ENCODE measurements around the gene ST6GAL1.

The ST6GAL1 gene

GRCh38 chr3:187039100-187039722, 108.9 kb downstream of the ST6GAL1 start:
- Histone ChIP-seq H3K4me3 (ENCODE audit: severe bottlenecking) (no peak overlapping the region), H3K27ac (ENCODE audit: poor library complexity, severe bottlenecking) (no peak overlapping the region), H3K4me1 (ENCODE audit: insufficient read depth, poor library complexity, severe bottlenecking) (no peaks in the 10 kb centered on the region), H3K9me3 (ENCODE audit: severe bottlenecking) (no peaks in the 10 kb centered on the region), H3K36me3 (ENCODE audit: low read depth) (no peaks in the 10 kb centered on the region), H3K27me3 (ENCODE audit: insufficient read depth, poor library complexity, severe bottlenecking) (no peaks in the 10 kb centered on the region)
- ATAC-seq (ENCODE audit: low read depth) (no peak), DNase-seq (ENCODE audit: low spot score) (no peak)
- no peak for TF ChIP-seq CTCF (IDR thresholded peaks at IDR 0.05; ENCODE audit: poor library complexity, severe bottlenecking)

GRCh38 chr3:187039723-187040414, 109.5 kb downstream of the ST6GAL1 start:
- no peaks in the 10 kb centered on the region for H3K9me3 ChIP-seq (ENCODE audit: severe bottlenecking)
- no peak overlapping the region for H3K27ac ChIP-seq (ENCODE audit: poor library complexity, severe bottlenecking)
- no peaks in the 10 kb centered on the region for H3K4me1 ChIP-seq (ENCODE audit: insufficient read depth, poor library complexity, severe bottlenecking)
- H3K4me3 ChIP-seq (ENCODE audit: severe bottlenecking), result no peak overlapping the region
- DNase-seq (ENCODE audit: low spot score), result no peak
- H3K27me3 ChIP-seq (ENCODE audit: insufficient read depth, poor library complexity, severe bottlenecking), result no peaks in the 10 kb centered on the region
- H3K36me3 ChIP-seq (ENCODE audit: low read depth), result no peaks in the 10 kb centered on the region
- ATAC-seq (ENCODE audit: low read depth), result no peak
- no peak for TF ChIP-seq CTCF (IDR thresholded peaks at IDR 0.05; ENCODE audit: poor library complexity, severe bottlenecking)

- no peaks in the 10 kb centered on the region for H3K27me3 ChIP-seq (ENCODE audit: insufficient read depth, poor library complexity, severe bottlenecking)
- H3K9me3 ChIP-seq (ENCODE audit: severe bottlenecking), result no peaks in the 10 kb centered on the region
- no peak for TF ChIP-seq CTCF (IDR thresholded peaks at IDR 0.05; ENCODE audit: poor library complexity, severe bottlenecking)
- H3K4me1 ChIP-seq (ENCODE audit: insufficient read depth, poor library complexity, severe bottlenecking), result no peaks in the 10 kb centered on the region
- H3K36me3 ChIP-seq (ENCODE audit: low read depth), result no peaks in the 10 kb centered on the region
- no peak overlapping the region for H3K4me3 ChIP-seq (ENCODE audit: severe bottlenecking)
- ATAC-seq (ENCODE audit: low read depth) (0 out of 3 replicates have a peak, but pooled peaks have one; percentile 29), DNase-seq (ENCODE audit: low spot score) (no peak)
- H3K27ac ChIP-seq (ENCODE audit: poor library complexity, severe bottlenecking), result no peak overlapping the region
Measured at GRCh38 chr3:187040516-187041361, 110.4 kb downstream of the ST6GAL1 start.

- no peak for ATAC-seq (ENCODE audit: low read depth)
- no peaks in the 10 kb centered on the region for H3K36me3 ChIP-seq (ENCODE audit: low read depth)
- H3K4me1 ChIP-seq (ENCODE audit: insufficient read depth, poor library complexity, severe bottlenecking), result no peaks in the 10 kb centered on the region
- no peak for DNase-seq (ENCODE audit: low spot score)
- no peak overlapping the region for H3K4me3 ChIP-seq (ENCODE audit: severe bottlenecking)
- TF ChIP-seq CTCF (IDR thresholded peaks at IDR 0.05; ENCODE audit: poor library complexity, severe bottlenecking), result no peak
- no peaks in the 10 kb centered on the region for H3K27me3 ChIP-seq (ENCODE audit: insufficient read depth, poor library complexity, severe bottlenecking)
- H3K27ac ChIP-seq (ENCODE audit: poor library complexity, severe bottlenecking), result no peak overlapping the region
- no peaks in the 10 kb centered on the region for H3K9me3 ChIP-seq (ENCODE audit: severe bottlenecking)
Measured at GRCh38 chr3:187041362-187042307, 111.3 kb downstream of the ST6GAL1 start.

Data from RWPE2 (cell line).